Measurements from ENCODE around the gene HBE1. TPM values are rescaled to one million over a fixed set of nuclear protein-coding genes. Genes with fewer than 3 reads are reported as not detected.

Gene HBE1
- polyA plus RNA-seq, 1 donor (not counting 4 experiments of a cell fraction or from before 2014, with no cell fraction given): not detected

GRCh38 chr11:5288906-5289550 is 19.3 kb upstream of the HBE1 start:
- DNase-seq (ENCODE audit: low read depth, low spot score): no peak
- Histone ChIP-seq H3K4me1 (ENCODE audit: control insufficient read depth, extremely low read depth, insufficient read depth, low read length) (peaks cover 20% of the 10 kb centered on the region), H3K79me2 (ENCODE audit: control insufficient read depth, insufficient read depth, low read length) (no peaks in the 10 kb centered on the region), H4K20me1 (ENCODE audit: control insufficient read depth, extremely low read depth, insufficient read depth, low read length) (no peaks in the 10 kb centered on the region), H3K9me1 (ENCODE audit: control insufficient read depth, extremely low read depth, insufficient read depth, low read length) (no peaks in the 10 kb centered on the region), H3K4me3 (ENCODE audit: control insufficient read depth in 2 of 3, extremely low read depth in 1 of 3, insufficient read depth in 2 of 3, low read depth in 1 of 3, low read length in 3 of 3) (no peak overlapping the region), H3K27me3 (ENCODE audit: control insufficient read depth, extremely low read depth, insufficient read depth, low read length) (no peaks in the 10 kb centered on the region), H3K9me3 (ENCODE audit: control insufficient read depth, low read depth, low read length) (no peaks in the 10 kb centered on the region), H3K27ac (ENCODE audit: control insufficient read depth, insufficient read depth, low read length) (no peak overlapping the region), H3K4me2 (ENCODE audit: control insufficient read depth, extremely low read depth, insufficient read depth, low read depth, low read length) (no peak overlapping the region), H3K36me3 (ENCODE audit: control insufficient read depth in 2 of 2, extremely low read depth in 1 of 2, insufficient read depth in 2 of 2, low read length in 2 of 2) (no peaks in the 10 kb centered on the region), H2AFZ (ENCODE audit: control insufficient read depth, low read length) (peak overlapping the region; percentile 49), H3K9ac (ENCODE audit: control insufficient read depth, extremely low read depth, insufficient read depth, low read length) (no peak overlapping the region)
- no peak for FAIRE-seq
- dilution Hi-C loops (cut with MboI; ENCODE audit: extremely low pct_ligation_motif_present, low sequenced_read_pairs): no loop called here
- TF ChIP-seq CTCF (optimal IDR thresholded peaks at IDR 0.05 in 1 of 3, IDR thresholded peaks at IDR 0.05 in 1 of 3, conservative IDR thresholded peaks at IDR 0.05 in 1 of 3; ENCODE audit: extremely low read depth in 1 of 3, insufficient read depth in 2 of 3, low read length in 3 of 3) (no peak), EZH2 (IDR thresholded peaks at IDR 0.05; ENCODE audit: low read length) (no peak)

- Histone ChIP-seq H3K9me1 (ENCODE audit: control insufficient read depth, extremely low read depth, insufficient read depth, low read length) (no peaks in the 10 kb centered on the region), H3K4me1 (ENCODE audit: control insufficient read depth, extremely low read depth, insufficient read depth, low read length) (peaks cover 20% of the 10 kb centered on the region), H3K27ac (ENCODE audit: control insufficient read depth, insufficient read depth, low read length) (no peak overlapping the region), H4K20me1 (ENCODE audit: control insufficient read depth, extremely low read depth, insufficient read depth, low read length) (no peaks in the 10 kb centered on the region), H3K4me2 (ENCODE audit: control insufficient read depth, extremely low read depth, insufficient read depth, low read depth, low read length) (no peak overlapping the region), H3K9ac (ENCODE audit: control insufficient read depth, extremely low read depth, insufficient read depth, low read length) (no peak overlapping the region), H3K79me2 (ENCODE audit: control insufficient read depth, insufficient read depth, low read length) (no peaks in the 10 kb centered on the region), H3K4me3 (ENCODE audit: control insufficient read depth in 2 of 3, extremely low read depth in 1 of 3, insufficient read depth in 2 of 3, low read depth in 1 of 3, low read length in 3 of 3) (no peak overlapping the region), H3K27me3 (ENCODE audit: control insufficient read depth, extremely low read depth, insufficient read depth, low read length) (no peaks in the 10 kb centered on the region), H3K9me3 (ENCODE audit: control insufficient read depth, low read depth, low read length) (no peaks in the 10 kb centered on the region), H3K36me3 (ENCODE audit: control insufficient read depth in 2 of 2, extremely low read depth in 1 of 2, insufficient read depth in 2 of 2, low read length in 2 of 2) (no peaks in the 10 kb centered on the region), H2AFZ (ENCODE audit: control insufficient read depth, low read length) (no peak overlapping the region)
- FAIRE-seq (no peak), DNase-seq (ENCODE audit: low read depth, low spot score) (no peak)
- dilution Hi-C loops (cut with MboI; ENCODE audit: extremely low pct_ligation_motif_present, low sequenced_read_pairs): no loop called here
- TF ChIP-seq EZH2 (IDR thresholded peaks at IDR 0.05; ENCODE audit: low read length): no peak
- no peak for TF ChIP-seq CTCF (optimal IDR thresholded peaks at IDR 0.05 in 1 of 3, IDR thresholded peaks at IDR 0.05 in 1 of 3, conservative IDR thresholded peaks at IDR 0.05 in 1 of 3; ENCODE audit: extremely low read depth in 1 of 3, insufficient read depth in 2 of 3, low read length in 3 of 3)
Observed at GRCh38 chr11:5288108-5288905, 18.6 kb upstream of the HBE1 start.

All from keratinocyte (primary cell).